Measurements from ENCODE around the gene PPM1J. TPM values are rescaled to one million over a fixed set of nuclear protein-coding genes. Genes with fewer than 3 reads are reported as not detected.

Gene PPM1J
- total and polyA plus RNA-seq, 9 of the 15 experiments (the other 6 are each of a cell fraction or from before 2014, with no cell fraction given), result 0.25 to 10.5 (median 4.2) TPM

DNA sequence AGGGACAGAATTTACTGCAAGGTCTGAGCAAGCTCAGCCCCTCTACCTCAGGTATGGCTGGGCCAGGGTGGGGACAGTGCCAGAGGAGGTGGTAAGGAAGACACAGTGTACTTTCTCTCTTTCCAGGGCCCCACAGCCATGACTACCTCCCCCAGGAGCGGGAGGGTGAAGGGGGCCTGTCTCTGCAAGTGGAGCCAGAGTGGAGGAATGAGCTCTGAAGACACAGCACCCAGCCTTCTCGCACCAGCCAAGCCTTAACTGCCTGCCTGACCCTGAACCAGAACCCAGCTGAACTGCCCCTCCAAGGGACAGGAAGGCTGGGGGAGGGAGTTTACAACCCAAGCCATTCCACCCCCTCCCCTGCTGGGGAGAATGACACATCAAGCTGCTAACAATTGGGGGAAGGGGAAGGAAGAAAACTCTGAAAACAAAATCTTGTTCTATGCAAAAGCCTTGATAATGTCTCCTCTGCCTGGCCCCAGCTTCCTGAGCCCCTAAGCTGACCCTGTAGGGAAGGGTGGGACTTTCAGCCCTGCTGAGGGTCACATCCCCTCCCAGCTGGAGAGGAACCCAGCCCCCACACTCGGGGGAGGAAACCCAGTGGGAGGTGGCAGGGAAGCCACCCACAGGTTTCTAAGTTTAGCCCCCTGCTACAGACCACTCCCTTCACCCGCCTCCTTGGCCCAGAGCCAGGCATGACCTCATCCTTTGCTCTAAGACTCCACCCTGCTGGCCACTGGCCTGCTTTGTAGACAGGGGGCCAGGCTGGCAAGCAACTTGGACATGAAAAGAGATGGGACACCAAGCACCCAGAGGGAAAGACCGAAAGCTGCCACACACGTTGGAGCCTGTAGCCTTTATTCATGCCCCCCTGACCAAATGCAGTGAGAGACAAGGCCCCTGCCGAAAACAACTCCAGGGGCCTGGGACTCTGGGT, 14.6 kb downstream of the PPM1J start (continued):
- TF ChIP-seq TOE1 (IDR thresholded peaks at IDR 0.05; ENCODE audit: borderline replicate concordance) (peak; percentile 84; the same call in 1 of the 2 replicates), TOE1 (CRISPR knock-in tag; IDR thresholded peaks at IDR 0.05; ENCODE audit: borderline replicate concordance, low read depth) (no peak), DPF2 (IDR thresholded peaks at IDR 0.05) (peak; percentile 99), RBM15 (IDR thresholded peaks at IDR 0.05; ENCODE audit: insufficient read depth, low read length) (no peak), ZNF699 (CRISPR knock-in tag; IDR thresholded peaks at IDR 0.05; ENCODE audit: insufficient replicate concordance) (no peak), SRF (CRISPR knock-in tag; IDR thresholded peaks at IDR 0.05) (peak in 1 of 2 experiments; percentile 72; a peak in 2 of 4 replicates), MAFF (IDR thresholded peaks at IDR 0.05; ENCODE audit: low read length) (peak; percentile 62), POLR2AphosphoS5 (IDR thresholded peaks at IDR 0.05; ENCODE audit: control insufficient read depth, insufficient read depth, low read depth, low read length) (peak; percentile 89), BMI1 (IDR thresholded peaks at IDR 0.05; ENCODE audit: low read length) (no peak), CBX1 (IDR thresholded peaks at IDR 0.05; ENCODE audit: low read depth) (no peak; the same call in 1 of the 2 replicates), DDX20 (tag; IDR thresholded peaks at IDR 0.05; ENCODE audit: low read depth) (no peak), ZKSCAN8 (CRISPR knock-in tag; IDR thresholded peaks at IDR 0.05) (no peak; the same call in 1 of the 2 replicates), ZFP36 (IDR thresholded peaks at IDR 0.05; ENCODE audit: low read depth, low read length, partially characterized antibody) (peak; percentile 26), BCL6 (CRISPR knock-in tag; IDR thresholded peaks at IDR 0.05) (no peak), RBM22 (IDR thresholded peaks at IDR 0.05; ENCODE audit: low read depth, low read length, poor library complexity, severe bottlenecking) (no peak), SOX6 (IDR thresholded peaks at IDR 0.05) (peak; percentile 94), MTA3 (IDR thresholded peaks at IDR 0.05; ENCODE audit: borderline replicate concordance) (peak; percentile 96)
- TF ChIP-seq, protein P1, sequence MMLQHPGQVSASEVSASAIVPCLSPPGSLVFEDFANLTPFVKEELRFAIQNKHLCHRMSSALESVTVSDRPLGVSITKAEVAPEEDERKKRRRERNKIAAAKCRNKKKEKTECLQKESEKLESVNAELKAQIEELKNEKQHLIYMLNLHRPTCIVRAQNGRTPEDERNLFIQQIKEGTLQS (IDR thresholded peaks at IDR 0.05), result peak; percentile 98
- TF ChIP-seq, protein P1 (CRISPR knock-in tag; conservative IDR thresholded peaks at IDR 0.05), result peak; percentile 87
- TF ChIP-seq, protein P2, sequence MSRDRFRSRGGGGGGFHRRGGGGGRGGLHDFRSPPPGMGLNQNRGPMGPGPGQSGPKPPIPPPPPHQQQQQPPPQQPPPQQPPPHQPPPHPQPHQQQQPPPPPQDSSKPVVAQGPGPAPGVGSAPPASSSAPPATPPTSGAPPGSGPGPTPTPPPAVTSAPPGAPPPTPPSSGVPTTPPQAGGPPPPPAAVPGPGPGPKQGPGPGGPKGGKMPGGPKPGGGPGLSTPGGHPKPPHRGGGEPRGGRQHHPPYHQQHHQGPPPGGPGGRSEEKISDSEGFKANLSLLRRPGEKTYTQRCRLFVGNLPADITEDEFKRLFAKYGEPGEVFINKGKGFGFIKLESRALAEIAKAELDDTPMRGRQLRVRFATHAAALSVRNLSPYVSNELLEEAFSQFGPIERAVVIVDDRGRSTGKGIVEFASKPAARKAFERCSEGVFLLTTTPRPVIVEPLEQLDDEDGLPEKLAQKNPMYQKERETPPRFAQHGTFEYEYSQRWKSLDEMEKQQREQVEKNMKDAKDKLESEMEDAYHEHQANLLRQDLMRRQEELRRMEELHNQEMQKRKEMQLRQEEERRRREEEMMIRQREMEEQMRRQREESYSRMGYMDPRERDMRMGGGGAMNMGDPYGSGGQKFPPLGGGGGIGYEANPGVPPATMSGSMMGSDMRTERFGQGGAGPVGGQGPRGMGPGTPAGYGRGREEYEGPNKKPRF (IDR thresholded peaks at IDR 0.05; ENCODE audit: low read depth, low read length), result no peak
- TF ChIP-seq, protein P3, sequence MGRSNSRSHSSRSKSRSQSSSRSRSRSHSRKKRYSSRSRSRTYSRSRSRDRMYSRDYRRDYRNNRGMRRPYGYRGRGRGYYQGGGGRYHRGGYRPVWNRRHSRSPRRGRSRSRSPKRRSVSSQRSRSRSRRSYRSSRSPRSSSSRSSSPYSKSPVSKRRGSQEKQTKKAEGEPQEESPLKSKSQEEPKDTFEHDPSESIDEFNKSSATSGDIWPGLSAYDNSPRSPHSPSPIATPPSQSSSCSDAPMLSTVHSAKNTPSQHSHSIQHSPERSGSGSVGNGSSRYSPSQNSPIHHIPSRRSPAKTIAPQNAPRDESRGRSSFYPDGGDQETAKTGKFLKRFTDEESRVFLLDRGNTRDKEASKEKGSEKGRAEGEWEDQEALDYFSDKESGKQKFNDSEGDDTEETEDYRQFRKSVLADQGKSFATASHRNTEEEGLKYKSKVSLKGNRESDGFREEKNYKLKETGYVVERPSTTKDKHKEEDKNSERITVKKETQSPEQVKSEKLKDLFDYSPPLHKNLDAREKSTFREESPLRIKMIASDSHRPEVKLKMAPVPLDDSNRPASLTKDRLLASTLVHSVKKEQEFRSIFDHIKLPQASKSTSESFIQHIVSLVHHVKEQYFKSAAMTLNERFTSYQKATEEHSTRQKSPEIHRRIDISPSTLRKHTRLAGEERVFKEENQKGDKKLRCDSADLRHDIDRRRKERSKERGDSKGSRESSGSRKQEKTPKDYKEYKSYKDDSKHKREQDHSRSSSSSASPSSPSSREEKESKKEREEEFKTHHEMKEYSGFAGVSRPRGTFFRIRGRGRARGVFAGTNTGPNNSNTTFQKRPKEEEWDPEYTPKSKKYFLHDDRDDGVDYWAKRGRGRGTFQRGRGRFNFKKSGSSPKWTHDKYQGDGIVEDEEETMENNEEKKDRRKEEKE (IDR thresholded peaks at IDR 0.05; ENCODE audit: borderline replicate concordance in 1 of 2, control insufficient read depth in 1 of 2, low read depth in 2 of 2, low read length in 1 of 2), result peak in 1 of 2 experiments; percentile 82; a peak in 1 of 4 replicates
